Esophagus squamous epithelium (tissue), 4 donors: ENCODE data around the gene CYCS.

Experiments
- POLR2A ChIP-seq, 4 donors: fragments of 450-650 bp; IDR thresholded peaks; one replicate each; pipeline ENCODE4 v1.6.1; 2017; ENCODE audit warnings: antibody characterized with exemption in 4 of 4, mild to moderate bottlenecking in 4 of 4, moderate library complexity in 3 of 4
- TF ChIP-seq, protein P1 (sequence below), 6 experiments: fragments of 450-650 bp in 4 of 6; fragments of 200-600 bp in 2 of 6; sonication (generic) in 2 of 6; IDR thresholded peaks; one replicate each; pipeline ENCODE4 v1.5.1; 2016 to 2019; ENCODE audit warnings: antibody characterized with exemption in 6 of 6, mild to moderate bottlenecking in 4 of 6, moderate library complexity in 4 of 6

DNA sequence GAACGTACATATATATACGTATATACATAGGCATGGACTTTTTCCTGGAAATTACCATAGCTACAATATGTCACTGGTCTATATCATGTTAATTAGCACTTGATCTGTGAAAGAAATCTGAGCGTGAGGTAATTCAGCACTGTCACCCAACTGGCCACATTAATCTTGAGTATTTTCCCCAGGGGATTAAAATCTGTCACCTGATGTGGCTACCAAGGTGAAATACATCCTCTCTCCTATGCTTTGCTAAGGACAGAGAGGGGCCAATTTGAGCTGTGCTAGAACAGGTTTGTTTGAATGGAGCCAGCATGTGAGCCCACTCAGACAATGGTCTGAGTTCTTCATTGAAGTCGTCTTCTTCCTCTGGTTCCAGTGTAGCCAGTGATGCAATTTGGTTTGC, 33.3 kb downstream of the CYCS start:
- TF ChIP-seq, protein P1, sequence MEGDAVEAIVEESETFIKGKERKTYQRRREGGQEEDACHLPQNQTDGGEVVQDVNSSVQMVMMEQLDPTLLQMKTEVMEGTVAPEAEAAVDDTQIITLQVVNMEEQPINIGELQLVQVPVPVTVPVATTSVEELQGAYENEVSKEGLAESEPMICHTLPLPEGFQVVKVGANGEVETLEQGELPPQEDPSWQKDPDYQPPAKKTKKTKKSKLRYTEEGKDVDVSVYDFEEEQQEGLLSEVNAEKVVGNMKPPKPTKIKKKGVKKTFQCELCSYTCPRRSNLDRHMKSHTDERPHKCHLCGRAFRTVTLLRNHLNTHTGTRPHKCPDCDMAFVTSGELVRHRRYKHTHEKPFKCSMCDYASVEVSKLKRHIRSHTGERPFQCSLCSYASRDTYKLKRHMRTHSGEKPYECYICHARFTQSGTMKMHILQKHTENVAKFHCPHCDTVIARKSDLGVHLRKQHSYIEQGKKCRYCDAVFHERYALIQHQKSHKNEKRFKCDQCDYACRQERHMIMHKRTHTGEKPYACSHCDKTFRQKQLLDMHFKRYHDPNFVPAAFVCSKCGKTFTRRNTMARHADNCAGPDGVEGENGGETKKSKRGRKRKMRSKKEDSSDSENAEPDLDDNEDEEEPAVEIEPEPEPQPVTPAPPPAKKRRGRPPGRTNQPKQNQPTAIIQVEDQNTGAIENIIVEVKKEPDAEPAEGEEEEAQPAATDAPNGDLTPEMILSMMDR (IDR thresholded peaks at IDR 0.05): no peak
- TF ChIP-seq POLR2A (IDR thresholded peaks at IDR 0.05): no peak
